GM13977 (cell line): Measurements from ENCODE around the gene KBTBD3.

Source experiments
- DNase-seq: peaks from one replicate; pipeline ENCODE4 v3.0.0; 2012; ENCODE audit warnings: low spot score
- in situ Hi-C: fragments of 300-500 bp; cut with MboI; formaldehyde crosslinking; loops from one replicate; pipeline ENCODE4 v1.12.0; 2022; ENCODE audit warnings: low sequenced_read_pairs, low pct_unique_long_range_greater_than_20kb, mixed read lengths, inconsistent platforms; ENCODE audit not compliant: unreplicated experiment
- TF ChIP-seq, protein P1 (sequence below): IDR thresholded peaks from 2 replicates; pipeline ENCODE4 v1.5.1; 2012; ENCODE audit warnings: mild to moderate bottlenecking, control low read depth; ENCODE audit not compliant: insufficient read depth; ENCODE audit errors: extremely low read depth, missing control alignments

The KBTBD3 gene

DNA sequence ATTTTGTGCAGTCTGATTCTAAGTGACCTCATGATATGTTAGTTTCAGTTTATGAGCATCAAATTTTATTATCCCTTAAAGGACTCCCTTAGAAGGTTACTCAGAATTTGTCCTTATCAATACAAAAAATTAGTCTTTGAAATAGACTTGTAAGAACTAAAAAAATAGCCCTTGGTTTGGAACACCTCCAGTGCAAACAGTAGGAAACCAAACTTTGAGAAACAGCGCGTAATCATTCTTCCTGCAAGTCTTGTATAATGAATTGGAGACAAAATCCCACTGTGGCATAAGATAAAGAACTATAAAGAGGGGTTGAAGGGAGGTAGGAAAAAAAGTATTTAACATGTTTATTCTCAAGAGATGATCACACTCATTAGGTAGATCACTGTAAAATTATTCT lies 44.3 kb downstream of the KBTBD3 start:
- in situ Hi-C loops = no loop called here
- DNase-seq = no peak

DNA sequence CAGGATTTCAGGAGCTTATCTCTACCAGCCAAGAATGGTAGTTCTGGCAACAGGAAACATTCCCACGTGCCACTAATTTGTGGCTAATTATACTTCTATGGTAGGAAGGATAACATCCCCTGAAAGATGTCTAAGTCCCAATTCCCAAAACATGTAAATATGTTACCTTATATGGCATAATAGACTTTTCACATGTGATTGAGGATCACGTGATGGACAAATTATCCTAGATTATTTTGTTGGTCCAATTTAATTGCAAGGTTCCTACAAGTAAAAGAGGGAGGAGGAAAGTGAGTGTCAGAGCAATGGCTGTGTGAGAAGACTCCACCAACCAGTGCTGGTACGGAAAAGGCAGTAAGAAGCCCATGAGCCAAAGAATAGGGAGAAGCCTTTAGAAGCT lies 45.2 kb downstream of the KBTBD3 start:
- in situ Hi-C loops = no loop called here
- no peak for DNase-seq
- TF ChIP-seq, protein P1, sequence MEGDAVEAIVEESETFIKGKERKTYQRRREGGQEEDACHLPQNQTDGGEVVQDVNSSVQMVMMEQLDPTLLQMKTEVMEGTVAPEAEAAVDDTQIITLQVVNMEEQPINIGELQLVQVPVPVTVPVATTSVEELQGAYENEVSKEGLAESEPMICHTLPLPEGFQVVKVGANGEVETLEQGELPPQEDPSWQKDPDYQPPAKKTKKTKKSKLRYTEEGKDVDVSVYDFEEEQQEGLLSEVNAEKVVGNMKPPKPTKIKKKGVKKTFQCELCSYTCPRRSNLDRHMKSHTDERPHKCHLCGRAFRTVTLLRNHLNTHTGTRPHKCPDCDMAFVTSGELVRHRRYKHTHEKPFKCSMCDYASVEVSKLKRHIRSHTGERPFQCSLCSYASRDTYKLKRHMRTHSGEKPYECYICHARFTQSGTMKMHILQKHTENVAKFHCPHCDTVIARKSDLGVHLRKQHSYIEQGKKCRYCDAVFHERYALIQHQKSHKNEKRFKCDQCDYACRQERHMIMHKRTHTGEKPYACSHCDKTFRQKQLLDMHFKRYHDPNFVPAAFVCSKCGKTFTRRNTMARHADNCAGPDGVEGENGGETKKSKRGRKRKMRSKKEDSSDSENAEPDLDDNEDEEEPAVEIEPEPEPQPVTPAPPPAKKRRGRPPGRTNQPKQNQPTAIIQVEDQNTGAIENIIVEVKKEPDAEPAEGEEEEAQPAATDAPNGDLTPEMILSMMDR = no peak

More for the DNA sequence above, 44.3 kb downstream of the KBTBD3 start:
- TF ChIP-seq, protein P1 = no peak

DNA sequence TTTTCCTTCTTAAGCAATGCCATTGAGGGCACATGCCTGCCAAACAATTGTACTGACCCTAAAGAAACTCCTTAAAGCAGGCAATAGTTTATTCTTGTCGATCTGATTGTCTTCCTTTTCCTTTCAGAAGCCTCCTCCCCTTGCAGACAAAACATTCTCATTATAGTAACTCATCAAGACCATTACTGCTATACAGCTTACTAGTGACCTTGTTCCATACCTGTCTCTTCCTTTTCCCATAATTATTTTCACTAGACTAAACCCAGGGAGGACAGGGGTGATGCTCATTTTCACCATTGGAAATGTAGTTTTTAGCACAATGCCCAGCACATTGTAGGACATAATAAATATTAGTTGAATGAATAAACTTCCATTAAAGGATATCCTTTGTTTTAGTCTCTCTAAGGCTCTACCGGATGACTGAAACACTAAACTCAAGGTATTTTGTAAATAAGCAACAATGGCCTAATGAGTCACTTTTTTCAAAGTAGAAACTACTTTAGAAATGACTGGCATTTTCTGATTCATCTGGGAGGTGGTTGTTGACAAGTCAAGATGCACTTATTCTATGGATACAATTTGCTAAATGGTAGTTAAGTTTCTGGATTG lies 45.8 kb downstream of the KBTBD3 start:
- TF ChIP-seq, protein P1 = no peak
- DNase-seq = no peak
- in situ Hi-C loops = no loop called here

DNA sequence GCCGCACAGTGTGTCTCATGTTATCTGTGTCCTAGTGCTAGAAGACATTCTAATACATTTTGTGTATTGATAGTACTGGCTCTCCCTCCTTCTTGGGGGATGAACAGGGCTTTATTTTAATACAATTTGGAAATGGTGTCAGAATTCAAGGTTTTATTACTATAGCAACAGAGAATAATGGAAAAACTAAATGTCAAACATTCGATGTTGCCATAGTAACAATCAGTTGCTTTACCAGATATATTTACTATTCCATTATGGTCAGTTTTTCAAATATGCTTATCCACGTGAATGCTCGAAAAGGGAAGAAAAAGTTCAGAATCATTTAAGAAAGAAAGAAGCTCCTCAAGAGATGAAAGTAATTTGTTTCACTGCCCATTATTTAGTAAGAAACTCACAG lies 46.5 kb downstream of the KBTBD3 start:
- TF ChIP-seq, protein P1 = no peak
- in situ Hi-C loops = no loop called here

DNA sequence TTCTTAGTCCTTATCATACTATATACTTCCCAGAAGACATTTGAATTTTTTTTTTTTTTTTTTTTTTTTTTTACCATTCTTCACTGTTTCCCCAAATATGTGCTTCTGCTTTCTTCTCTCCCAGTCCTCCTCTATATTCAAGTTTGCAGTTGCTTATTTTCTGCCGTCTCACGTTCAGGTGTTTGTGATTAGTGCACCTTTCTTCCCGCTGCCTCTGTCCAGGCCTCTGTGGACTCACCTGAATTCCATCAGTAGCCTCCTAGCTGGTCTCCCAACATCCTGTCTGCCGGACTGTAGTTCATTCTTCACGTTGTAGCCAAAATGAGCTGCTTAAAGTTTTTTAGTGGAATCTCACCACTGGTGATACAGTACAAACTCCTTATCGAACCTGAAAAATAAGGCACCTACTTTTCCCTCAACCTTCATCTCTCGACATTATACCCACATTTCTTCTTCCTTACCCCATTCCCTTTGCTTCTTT lies 54.3 kb downstream of the KBTBD3 start:
- DNase-seq = no peak
- TF ChIP-seq, protein P1 = no peak
- in situ Hi-C loops = no loop called here

More for the DNA sequence above, 46.5 kb downstream of the KBTBD3 start:
- DNase-seq = no peak

DNA sequence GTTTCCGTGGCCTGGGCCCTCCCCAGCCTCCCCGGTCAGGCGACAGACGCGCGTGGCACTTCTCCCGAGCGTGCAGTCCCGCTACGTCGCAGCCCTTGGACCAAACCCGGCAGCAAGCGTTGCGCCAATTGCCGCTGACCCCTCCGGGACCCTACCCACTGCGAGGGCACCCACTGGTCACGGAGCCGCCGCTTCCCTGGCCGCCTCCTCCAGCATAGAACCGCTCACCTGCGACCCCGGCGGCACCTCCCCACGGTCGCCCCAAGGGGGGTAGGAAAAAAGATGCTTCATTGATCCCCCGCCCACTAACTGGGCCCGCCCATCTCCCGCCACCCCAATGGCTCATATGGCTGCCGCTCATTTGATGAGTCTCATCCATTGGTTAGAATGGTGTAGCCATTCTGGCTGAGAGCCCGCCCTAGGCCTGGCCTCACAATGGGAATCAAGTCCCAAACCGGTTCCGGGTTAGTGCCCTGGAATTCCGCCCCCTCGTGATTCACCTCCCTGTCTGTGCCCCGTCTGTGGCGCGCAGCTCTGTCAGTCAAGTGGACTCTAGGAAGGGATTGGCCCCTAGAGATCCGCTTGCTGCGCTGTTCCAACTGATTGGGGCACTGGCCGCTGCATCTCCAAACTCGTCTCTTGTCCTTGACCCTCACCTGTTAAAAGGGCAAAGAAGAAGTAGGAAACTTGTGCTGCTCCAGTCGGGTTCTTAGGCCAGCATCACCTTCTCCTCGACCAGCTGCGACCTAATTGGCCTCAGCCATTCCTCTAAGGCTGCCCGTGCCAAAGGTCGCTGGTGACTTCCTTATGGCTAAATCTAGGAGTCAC lies 55.0 kb downstream of the KBTBD3 start, which contains the start of gene MSANTD4:
TSS of gene MSANTD4 (minus strand) at position 274 of the 828 bp plus-strand sequence. CDS start 11,323 bp downstream, outside the sequence.
- DNase-seq = peak; percentile 90
- in situ Hi-C loops = no loop called here
- TF ChIP-seq, protein P1 = no peak
